NCI-H2227 treated with DMSO at 0.1 percent for 48 hours (cell line): Measurements from ENCODE around the gene YWHAE.
"Not testable (repeated sequence)": the region's sequence is repeated elsewhere in the genome, so short reads cannot be mapped to it uniquely, and the experiment has no call there.

Experiments
- DNase-seq: peaks from one replicate; lab custom pipeline; 2025; lab: John Stamatoyannopoulos, UW

YWHAE gene

GRCh38 chr17:1325766-1326165 is 74.3 kb downstream of the YWHAE start:
- DNase-seq = no peak

GRCh38 chr17:1324201-1324771 is 75.7 kb downstream of the YWHAE start:
- no peak for DNase-seq

GRCh38 chr17:1323336-1323735 is 76.7 kb downstream of the YWHAE start:
- no peak for DNase-seq

- peak; percentile 38 for DNase-seq
These were observed 77.5 kb downstream of the YWHAE start for GRCh38 chr17:1322480-1322879.

- DNase-seq = peak; percentile 34
These were observed 78.0 kb downstream of the YWHAE start for GRCh38 chr17:1322014-1322428.

GRCh38 chr17:1315891-1316403 is 84.1 kb downstream of the YWHAE start:
- DNase-seq = peak; percentile 41

GRCh38 chr17:1315409-1315808 is 84.6 kb downstream of the YWHAE start:
- no peak for DNase-seq

- DNase-seq = no peak
These were observed 86.6 kb downstream of the YWHAE start for GRCh38 chr17:1313270-1314005.

- no peak for DNase-seq
These were observed 87.7 kb downstream of the YWHAE start for GRCh38 chr17:1312261-1312870.

- DNase-seq = not testable (repeated sequence)
These were observed 92.2 kb downstream of the YWHAE start for GRCh38 chr17:1307829-1308228.

GRCh38 chr17:1304962-1305563 is 95.0 kb downstream of the YWHAE start:
- DNase-seq = no peak

GRCh38 chr17:1304522-1304921 is 95.5 kb downstream of the YWHAE start:
- no peak for DNase-seq

- no peak for DNase-seq
These were observed 97.3 kb downstream of the YWHAE start for GRCh38 chr17:1302761-1303160.

GRCh38 chr17:1301546-1301945 is 98.5 kb downstream of the YWHAE start:
- no peak for DNase-seq

- DNase-seq = no peak
These were observed 99.6 kb downstream of the YWHAE start for GRCh38 chr17:1300371-1300905.

- DNase-seq = no peak
These were observed 100.3 kb downstream of the YWHAE start for GRCh38 chr17:1299552-1300370.

GRCh38 chr17:1298606-1299005 is 101.4 kb downstream of the YWHAE start:
- no peak for DNase-seq
